KBM-7 (cell line): ENCODE data around the gene GUCD1.
A peak's percentile ranks its signal among the peaks of the same experiment; 100 is the strongest.
"Not testable (repeated sequence)": the region's sequence is repeated elsewhere in the genome, so short reads cannot be mapped to it uniquely, and the experiment has no call there.

ENCODE experiments used
- DNase-seq: peaks from one replicate; pipeline ENCODE4 v3.0.0-alpha.2; 2015
- in situ Hi-C: fragments of 300-500 bp; cut with MboI; formaldehyde crosslinking; loops from 2 replicates; pipeline ENCODE4 v1.14.3; 2020; ENCODE audit warnings: low sequenced_read_pairs, low pct_unique_long_range_greater_than_20kb, mixed read lengths

GUCD1 gene

GRCh38 chr22:24541681-24542515 is 13.0 kb downstream of the GUCD1 start:
- in situ Hi-C loops, result no loop called here
- DNase-seq, result peak; percentile 12

GRCh38 chr22:24540470-24540869 is 14.5 kb downstream of the GUCD1 start:
- in situ Hi-C loops, result no loop called here
- DNase-seq, result no peak

DNA sequence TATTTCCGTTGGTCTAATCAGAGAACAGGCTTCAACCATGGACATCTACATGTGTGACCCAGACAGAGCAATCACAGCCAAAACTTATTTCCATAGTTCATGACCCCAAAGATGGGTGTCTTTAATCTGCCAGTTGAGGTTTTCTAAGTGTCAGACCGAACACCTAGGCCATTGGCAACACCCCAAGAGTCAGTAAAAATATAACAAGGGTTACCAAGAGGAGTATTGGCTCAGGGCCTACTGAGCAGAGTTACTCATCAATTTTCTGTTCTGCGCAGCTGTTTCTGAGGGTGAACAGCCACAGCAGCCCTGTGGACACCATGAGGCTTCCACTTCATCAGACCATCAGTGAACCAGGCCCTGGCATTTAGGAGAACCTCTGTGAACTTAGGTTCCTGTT is 18.8 kb downstream of the GUCD1 start:
- in situ Hi-C loops, result no loop called here
- DNase-seq, result no peak

- in situ Hi-C loops, result no loop called here
- no peak for DNase-seq
These were observed 19.6 kb downstream of the GUCD1 start for GRCh38 chr22:24535348-24535747.

DNA sequence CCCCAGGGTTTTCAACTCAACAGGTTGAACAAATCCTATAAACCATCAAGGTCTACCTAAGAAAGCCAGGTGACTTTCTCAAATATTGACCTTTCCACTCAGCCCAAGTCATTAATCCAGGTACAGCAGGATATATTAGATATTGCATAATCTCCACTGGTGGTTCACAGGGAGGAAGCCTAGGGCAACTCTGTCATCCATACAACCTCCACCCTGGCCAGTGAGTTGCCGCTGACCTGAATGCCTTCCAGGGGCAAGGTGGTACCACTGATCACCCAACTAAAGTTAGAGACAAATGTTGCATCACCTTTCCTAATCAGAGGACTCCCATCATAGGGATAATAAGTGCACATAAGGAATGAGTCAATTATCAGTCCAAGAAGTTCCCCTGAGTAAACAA is 22.9 kb downstream of the GUCD1 start:
- in situ Hi-C loops, result no loop called here
- DNase-seq, result no peak

- in situ Hi-C loops, DNase-seq: not testable (repeated sequence)
These were observed 24.0 kb downstream of the GUCD1 start for GRCh38 chr22:24530968-24531367.

DNA sequence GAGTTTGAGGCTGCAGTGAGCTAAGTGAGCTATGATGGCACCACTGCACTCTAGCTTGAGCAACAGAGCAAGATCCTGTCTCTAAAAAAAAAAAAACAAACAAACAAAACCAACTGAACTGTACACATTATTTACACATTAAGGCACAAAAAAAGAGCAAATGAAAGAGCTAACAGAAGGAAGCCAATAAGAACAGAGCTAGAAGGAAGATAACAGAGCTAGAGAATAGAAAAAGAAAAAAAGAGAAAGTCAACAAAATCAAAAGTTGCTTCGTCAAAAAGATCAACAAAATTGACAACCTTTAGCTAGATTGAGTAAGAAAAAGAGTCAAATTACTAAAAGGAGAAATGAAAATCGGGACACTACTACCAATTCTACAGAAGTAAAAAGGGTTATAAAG is 25.0 kb downstream of the GUCD1 start:
- DNase-seq, result no peak
- in situ Hi-C loops, result no loop called here

DNA sequence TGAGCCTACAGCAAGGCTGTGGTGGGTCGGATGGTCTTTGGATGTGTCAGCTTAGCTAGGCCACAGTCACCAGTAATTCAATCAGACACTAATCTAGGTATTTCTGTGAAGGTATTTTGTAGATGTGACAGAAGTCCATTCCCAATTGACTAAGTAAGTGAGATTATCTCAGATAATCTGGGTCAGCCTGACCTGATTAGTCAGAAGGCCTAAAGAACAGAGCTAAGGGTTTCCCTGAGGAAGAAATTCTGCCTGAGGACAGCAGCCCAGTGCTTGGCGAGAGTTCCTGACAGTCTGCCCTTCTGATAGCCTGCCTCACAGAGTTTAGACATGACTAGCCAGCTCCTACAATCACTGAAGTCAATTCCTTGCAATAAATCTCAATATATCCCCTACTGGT is 28.7 kb downstream of the GUCD1 start:
- in situ Hi-C loops, result no loop called here
- no peak for DNase-seq

- DNase-seq, result peak; percentile 87
- in situ Hi-C loops, result no loop called here
These were observed 29.4 kb downstream of the GUCD1 start for GRCh38 chr22:24525416-24526037.

DNA sequence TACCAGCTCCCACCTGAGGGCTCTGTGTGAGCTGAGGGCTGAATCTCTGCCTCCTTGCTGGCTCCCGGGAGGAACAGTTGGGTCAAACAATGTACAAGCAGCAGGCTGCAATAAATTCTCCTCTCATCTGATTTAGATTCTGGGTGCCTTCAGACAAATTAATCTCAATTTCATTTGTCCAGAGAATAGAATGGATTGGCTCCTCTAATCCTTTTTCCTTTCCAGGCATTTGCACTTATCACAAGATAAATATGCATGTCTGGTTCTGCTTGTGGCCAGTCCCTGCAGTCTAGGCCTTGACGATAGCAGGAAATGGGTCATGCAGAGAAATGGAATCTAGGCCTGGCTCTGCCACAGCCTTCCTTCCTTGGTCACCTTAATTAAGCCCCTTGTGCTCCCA is 31.1 kb downstream of the GUCD1 start:
- in situ Hi-C loops, result no loop called here
- no peak for DNase-seq

- DNase-seq, result peak; percentile 63
- in situ Hi-C loops, result no loop called here
These were observed 33.1 kb downstream of the GUCD1 start for GRCh38 chr22:24521791-24522245.

- DNase-seq, result no peak
- in situ Hi-C loops, result loop anchor here (10.0 kb wide), 1 partner anchor 105 kb away; no protein-coding TSS in a partner anchor
These were observed 35.4 kb downstream of the GUCD1 start for GRCh38 chr22:24519496-24519895.

DNA sequence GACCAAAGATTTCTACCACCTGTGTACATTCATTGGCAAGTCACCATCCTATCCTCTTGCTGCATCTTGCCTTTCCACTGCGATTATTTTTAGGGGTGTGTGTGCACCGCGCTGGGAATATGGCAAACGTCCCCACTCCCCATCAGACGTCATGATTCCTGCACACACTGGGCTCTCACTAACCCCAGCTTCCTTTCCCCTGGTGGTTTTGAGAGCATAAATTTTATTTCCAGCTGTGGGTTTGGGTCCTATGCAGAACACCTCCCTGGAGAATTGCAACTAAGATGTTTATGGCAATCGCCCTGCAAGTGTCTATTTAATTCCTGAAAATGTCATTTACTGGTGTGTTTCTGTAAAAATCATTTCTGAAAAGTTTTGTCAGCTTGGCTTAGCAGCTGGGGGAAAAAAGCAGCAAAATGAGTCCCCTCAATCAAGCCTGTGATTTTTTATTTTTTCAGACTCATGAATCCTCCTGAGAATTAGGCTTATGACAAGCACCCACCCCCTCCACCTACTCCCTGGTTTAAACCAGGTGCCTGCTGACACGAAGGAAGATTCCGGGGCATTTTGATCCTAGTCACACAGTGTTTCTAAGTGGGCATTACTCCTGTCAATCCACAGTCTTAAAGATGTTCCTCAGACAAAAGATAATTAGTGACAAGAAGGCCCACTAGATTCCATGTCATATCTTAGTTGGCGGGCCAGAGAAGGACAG is 36.0 kb downstream of the GUCD1 start:
- no peak for DNase-seq
- in situ Hi-C loops, result loop anchor here (10.0 kb wide), 1 partner anchor 104 kb away; no protein-coding TSS in a partner anchor

GRCh38 chr22:24518228-24518627 is 36.7 kb downstream of the GUCD1 start:
- in situ Hi-C loops, result loop anchor here (10.0 kb wide), 1 partner anchor 103 kb away; no protein-coding TSS in a partner anchor
- DNase-seq, result no peak

GRCh38 chr22:24517446-24517845 is 37.5 kb downstream of the GUCD1 start:
- DNase-seq, result no peak
- in situ Hi-C loops, result loop anchor here (10.0 kb wide), 1 partner anchor 103 kb away; no protein-coding TSS in a partner anchor

- in situ Hi-C loops, result loop anchor here (10.0 kb wide), 1 partner anchor 102 kb away; no protein-coding TSS in a partner anchor
- no peak for DNase-seq
These were observed 38.6 kb downstream of the GUCD1 start for GRCh38 chr22:24516301-24516737.

- DNase-seq, result no peak
- in situ Hi-C loops, result loop anchor here (10.0 kb wide), 1 partner anchor 100 kb away; no protein-coding TSS in a partner anchor
These were observed 40.0 kb downstream of the GUCD1 start for GRCh38 chr22:24515027-24515338.

DNA sequence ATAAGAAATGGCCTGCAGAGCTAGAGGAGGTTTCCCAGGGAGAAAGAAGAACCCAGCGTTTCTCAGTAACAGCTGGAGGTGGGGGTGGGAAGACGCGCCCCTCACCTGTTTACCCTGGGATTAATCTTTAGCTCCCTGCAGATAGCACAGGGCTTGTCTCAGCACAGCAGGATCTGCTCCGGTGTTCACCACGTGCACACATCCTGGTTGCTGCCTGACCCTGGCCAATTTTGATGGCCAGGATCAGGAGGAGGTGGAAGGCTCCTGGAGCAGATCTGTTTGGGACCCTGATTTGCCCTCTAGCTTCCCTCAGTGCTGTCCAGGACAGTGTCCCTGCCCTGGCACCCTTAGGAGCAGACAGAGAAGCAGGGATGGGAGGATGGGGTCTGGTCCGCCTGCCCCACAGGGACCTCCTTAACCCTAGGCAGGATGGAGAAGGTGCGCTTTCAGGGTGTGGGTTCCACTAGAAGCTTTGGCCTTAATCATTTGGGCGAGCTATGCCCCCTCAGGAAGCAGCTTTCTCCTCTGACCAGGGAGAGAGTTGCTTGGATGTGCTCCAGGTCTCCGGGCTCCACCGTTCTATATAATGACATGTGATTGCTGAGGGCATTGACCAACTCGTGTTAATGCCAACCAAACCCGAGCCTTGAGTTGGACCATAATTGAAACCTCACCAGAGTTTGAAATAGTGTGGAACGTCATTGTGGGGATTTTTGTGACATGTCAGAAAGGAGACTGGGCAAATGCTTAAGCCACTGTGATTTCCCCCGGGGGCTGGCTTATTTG is 40.5 kb downstream of the GUCD1 start:
- in situ Hi-C loops, result loop anchor here (10.0 kb wide), 1 partner anchor 100 kb away; no protein-coding TSS in a partner anchor
- DNase-seq, result no peak
